Glomerular visceral epithelial cell (primary cell): ENCODE measurements around the gene FOXO4.
"Not testable (repeated sequence)": the region's sequence is repeated elsewhere in the genome, so short reads cannot be mapped to it uniquely, and the experiment has no call there.

Source experiments
- DNase-seq: peaks from one replicate; pipeline ENCODE4 v3.0.0-alpha.2; 2016; ENCODE audit errors: extremely low spot score

The FOXO4 gene, protein sequence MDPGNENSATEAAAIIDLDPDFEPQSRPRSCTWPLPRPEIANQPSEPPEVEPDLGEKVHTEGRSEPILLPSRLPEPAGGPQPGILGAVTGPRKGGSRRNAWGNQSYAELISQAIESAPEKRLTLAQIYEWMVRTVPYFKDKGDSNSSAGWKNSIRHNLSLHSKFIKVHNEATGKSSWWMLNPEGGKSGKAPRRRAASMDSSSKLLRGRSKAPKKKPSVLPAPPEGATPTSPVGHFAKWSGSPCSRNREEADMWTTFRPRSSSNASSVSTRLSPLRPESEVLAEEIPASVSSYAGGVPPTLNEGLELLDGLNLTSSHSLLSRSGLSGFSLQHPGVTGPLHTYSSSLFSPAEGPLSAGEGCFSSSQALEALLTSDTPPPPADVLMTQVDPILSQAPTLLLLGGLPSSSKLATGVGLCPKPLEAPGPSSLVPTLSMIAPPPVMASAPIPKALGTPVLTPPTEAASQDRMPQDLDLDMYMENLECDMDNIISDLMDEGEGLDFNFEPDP

DNA sequence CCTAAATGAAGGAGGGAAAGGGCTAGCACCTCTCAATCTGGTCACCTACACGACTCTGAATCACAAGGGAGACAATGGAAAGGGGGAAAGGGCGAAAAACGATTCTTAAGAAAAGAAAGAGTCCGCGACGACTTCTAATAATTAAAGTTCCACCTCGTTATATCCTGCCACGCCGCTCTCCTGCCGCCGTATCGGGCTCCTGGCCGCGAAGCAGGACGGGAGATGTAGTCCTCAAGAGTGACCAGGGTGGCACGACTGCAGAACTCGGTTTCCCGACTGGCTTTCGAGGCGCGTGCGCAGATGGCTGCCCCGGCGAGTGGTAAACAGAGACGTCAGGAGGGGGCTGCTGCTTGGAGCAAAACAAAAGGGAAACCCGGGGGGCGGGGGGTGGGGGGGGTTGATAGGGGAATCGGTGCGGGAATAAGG lies at the start of gene FOXO4:
TSS of gene FOXO4 (plus strand) at position 297 of the 426 bp plus-strand sequence. CDS start 678 bp downstream, outside the sequence.
- DNase-seq, result peak; percentile 81

DNA sequence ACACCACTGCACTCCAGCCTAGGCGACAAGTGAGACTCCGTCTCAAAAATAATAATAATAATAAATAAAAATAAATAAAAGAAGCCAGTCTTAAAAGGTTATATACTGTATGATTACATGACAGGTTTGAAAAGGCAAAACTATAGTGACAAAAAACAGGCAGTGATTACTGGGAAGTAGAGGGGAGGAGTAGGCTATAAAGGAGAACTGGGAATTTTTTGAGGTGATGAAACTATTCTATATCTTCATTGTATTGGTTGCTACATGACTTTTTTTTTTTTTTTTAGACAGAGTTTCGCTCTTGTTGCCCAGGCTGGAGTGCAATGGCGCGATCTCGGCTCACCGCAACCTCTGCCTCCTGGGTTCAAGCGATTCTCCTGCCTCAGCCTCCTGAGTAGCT lies 47.8 kb upstream of the FOXO4 start:
- not testable (repeated sequence) for DNase-seq

DNA sequence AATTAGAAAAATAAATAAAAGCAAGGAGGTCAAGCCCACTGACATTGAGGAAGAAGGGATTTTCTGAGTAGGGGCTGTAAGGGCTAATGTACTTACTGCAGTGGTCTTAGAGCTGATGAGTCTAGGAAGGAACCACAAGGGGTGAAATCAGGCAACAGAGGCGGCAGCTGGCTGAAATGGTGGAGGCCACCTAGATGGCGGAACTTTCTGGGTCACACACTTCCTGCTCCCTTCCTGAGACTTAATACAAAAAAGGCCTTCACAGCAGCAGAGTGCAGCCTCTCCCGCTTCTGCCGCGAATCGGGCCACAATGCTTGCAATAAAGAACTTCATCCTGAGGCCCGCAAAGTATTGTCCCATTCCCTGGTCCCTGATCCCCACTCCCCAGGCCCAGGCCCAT lies 42.9 kb upstream of the FOXO4 start:
- no peak for DNase-seq

DNA sequence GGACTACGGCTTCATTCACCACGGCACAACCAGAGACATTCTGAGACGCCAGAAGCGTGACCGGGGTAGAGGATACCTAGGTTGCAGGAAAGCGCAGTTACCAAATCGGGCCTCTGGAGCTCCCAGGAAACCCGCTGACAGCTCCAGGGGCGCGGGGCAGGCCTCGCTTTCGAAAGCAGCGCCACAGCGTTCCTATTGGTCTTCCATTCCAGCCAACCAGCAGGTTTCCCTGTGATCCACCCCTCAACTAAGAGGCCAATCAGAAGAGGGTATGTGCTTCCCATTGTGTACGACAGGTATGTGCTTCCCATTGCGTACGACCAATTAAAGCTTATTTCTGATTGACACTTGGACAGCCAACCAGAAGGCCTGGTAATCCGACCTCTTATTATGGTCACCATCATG lies 42.4 kb upstream of the FOXO4 start:
- DNase-seq, result no peak

DNA sequence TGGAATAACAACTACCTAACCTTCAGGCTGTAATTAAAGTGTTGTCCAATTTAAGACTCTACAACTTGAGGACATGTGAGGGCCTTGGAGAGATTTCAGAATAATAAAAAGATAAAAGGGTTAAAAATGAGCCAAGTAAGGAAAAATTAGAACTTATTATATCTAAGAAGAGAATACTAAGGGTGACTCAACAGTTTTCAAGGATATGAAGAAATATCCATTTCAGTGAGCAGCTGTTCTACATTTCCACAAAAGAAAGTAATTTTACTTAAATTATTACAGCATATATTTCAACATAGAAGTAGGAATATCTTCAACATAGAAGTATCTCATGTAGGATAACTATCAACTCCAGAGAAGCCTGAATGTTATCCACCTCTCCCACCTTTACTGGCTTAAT lies 38.8 kb upstream of the FOXO4 start:
- no peak for DNase-seq

DNA sequence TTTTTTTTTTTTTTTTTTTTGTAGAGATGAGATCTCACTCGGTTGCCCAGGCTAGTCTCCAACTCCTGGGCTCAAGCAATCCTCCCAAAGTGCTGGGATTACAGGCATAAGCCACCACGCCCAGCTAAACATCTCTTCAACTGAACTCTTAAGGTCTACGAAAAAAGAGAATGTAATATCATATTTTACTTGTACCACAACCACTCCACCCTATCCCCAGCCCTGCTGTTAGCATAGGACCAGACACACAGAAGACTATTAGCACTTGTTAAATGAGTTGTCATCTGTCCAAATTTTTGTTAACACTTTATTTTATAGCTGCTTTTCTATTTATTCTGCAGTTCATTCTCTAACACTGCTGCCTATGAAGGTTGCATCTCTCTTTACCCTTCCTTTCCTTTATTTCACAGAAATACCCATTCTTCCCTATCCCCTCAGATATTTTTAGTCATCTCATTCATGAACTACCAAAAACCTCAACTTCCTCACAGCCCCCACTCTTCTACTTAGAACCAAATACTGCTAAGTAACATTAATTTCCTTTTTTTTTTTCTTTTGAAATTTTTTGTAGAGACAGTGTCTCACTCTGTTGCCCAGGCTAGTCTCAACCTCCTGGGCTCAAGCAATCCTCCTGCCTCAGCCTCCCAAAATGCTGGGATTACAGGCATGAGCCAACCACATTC lies 37.7 kb upstream of the FOXO4 start:
- DNase-seq, result no peak

DNA sequence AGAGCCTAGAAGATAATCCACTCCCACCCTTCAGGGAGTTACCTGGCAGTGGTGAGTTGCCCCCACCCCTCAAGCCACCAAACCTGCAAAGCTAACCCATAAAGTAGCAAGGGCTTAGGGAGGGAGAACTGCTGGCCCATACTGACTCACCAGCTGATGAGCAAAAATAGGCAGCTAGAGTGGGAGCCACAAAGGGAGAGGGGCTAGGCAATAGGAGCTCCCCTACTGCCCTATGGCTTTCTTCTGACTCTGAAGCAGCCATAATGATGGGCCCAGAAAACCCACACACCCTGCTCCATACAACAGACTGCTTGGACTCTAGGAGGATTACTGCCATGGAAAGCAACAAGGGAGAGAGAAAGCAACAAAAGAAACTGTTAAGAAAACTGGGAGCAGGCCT lies 35.5 kb upstream of the FOXO4 start:
- DNase-seq, result no peak

DNA sequence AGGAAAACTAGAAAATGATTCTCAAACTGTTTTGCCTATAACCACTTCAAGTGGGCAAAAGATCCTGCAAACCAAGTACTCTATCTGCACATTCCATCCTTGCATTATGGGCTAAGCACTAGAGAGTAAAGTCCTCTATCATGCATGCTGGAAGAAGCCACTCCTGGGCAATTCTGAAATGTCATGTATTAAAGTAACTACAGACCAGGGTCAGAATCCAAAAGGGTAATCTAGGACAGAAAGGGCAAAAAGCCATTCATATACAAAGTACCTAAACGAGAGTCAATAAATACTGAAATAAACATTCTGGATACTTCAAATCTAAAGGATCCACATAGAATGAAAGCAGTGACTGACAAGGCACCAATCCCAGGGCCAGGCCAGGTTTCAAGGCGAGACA lies 28.6 kb upstream of the FOXO4 start:
- DNase-seq, result no peak

DNA sequence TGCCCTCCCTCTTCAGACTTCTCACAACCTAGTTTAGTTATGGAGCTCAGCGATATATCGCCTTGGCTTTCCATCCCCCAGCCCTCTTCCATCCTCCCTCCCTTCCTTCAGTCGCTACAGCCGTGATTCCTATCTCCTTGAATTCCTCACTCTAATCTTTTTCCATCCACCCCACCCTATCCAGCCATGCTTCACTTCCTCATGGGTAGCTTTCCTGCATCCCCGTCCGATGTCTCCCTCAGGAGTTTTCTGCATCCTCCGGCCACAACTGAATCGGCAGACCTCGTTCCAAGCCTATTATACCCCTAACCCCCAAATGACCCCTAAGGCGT lies 28.0 kb upstream of the FOXO4 start:
- no peak for DNase-seq

DNA sequence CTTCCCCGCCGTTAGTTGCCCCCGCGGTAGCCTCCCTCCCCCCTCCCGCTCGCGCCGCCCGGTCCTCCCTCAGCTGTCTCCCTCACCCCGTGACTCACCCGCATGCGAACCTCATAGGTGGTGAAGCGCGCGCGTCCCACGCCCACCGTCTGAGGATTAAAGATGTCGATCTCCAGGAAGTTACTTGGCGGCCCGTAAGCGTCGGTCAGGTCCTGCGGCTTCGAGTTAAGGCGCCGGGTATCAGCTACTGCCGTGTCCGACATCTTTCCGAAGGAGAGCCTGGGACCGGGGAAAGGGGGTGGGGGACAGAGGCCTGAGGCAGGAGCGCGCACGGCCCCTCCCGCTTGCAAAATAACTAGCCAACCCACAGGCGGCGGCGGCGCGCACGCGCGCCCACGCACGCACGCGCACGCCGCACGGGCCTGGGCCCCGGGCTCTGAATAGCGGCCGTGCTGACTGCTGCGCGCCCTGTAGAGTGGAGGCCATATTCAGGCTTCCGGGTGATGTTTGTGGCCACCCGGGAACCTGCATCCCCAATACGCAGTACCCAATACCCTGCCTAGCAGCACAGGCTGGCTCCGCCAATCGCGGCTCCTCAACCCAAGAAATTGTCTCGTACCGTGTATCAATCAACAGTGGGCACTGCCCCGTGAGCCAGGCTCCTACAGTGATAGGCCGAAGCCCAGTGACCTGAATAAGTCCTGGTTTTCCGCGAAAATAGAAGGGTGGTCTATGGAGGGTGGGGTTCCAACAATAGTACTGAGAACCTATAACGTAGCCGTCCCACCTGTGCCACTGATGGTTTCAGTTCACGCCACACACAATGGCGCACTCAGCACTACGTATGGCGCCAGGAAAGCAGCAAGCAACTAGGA lies 27.4 kb upstream of the FOXO4 start, which contains the start of gene SNX12:
TSS of gene SNX12 (minus strand) at position 291 of the 875 bp plus-strand sequence. CDS start at position 263, 28 bp downstream.
- DNase-seq, result peak; percentile 92

DNA sequence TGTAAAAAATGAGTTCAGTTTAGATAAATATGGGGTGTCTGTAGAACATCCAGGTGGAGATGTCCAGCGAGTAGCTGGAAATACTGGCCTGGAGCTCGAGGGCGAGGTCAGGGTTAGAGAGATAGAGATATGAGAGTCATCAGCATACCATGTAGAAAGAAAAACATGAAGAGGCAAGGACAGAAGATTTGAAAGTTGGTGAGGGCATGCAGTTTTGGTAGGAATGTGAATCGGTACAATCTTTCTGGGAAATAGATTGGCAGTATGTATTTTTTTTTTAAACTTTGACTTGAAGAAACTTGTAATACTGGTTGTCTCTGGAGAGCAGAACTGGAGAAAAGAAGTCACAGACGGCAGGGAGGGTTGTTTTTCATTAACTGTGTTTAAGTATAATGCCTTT lies 25.1 kb upstream of the FOXO4 start:
- DNase-seq, result no peak

DNA sequence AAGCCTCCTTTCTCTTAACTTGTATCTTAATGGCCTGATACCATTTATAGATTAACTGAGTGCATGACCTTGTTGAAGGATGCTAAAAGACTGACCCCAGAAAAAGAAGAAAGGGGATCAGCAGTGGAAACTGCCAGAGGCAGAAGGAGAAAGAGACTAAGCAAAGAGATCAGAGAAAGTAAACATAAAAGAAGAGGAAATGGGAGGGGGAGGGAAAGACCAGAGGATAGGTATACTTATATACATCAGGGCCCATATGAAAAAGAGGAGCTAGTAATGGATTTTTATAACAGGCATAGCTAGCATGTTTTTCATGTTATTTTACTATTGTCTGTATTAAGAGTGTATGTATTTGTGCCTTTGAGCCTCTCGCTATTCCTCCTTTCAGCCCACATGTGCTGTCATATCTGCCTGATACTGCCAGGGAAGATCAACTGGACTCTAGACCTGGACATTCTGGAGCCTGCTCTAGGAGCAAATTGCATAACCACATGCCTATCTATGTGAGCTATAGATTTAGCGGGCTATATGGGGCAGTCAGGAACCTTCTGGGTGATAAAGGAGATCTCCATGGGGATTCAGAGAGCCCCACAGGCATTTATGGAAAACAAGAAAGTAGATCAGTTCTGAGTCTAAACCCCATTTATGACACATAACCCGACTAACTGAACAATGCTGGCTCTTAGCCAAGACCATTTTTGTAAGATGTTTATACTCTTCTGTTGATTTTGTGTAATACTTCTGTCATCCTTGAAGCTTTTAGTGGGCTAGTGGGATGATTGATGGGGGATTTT lies 14.1 kb upstream of the FOXO4 start:
- DNase-seq, result no peak

DNA sequence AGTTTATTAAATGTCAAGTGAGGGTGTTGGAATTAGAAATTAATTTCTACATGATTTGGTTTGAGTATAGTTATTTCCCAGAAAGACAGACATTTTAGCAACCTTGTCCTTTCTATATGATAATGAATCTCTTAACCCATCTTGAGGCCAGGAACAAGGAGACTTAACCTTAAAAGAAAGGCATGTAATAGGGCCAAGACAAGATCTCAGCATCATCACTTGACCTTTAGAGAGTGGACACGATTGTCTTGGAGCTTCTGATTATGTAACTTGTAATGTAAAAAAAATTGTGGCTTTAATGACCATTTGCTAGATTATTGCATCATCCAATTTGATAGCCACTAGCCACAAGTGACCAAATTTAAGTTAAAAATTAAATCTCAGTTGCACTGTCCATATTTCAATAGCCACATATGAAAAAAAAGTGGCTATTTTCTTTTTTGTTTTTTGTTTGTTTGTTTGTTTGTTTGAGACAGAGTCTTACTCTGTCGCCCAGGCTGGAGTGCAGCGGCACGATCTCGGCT lies 13.5 kb upstream of the FOXO4 start:
- DNase-seq, result no peak

DNA sequence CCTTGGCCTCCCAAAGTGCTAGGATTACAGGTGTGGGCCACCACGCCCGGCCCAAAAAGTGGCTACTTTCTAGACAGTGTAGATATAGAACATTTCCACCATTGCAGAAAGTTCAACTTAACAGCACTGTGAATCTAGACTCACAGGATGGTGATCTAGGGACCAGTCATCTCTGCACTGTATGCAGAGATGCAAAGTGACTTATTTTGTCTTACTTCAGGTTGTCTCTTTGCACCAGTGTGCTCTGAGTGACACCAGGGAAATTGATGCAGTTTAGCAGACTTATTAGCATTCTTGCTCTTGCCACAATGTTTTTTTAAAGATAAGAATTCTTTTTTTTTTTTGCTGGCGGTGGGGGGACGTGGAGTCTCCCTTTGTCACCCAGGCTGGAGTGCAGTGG lies 12.8 kb upstream of the FOXO4 start:
- DNase-seq, result no peak

DNA sequence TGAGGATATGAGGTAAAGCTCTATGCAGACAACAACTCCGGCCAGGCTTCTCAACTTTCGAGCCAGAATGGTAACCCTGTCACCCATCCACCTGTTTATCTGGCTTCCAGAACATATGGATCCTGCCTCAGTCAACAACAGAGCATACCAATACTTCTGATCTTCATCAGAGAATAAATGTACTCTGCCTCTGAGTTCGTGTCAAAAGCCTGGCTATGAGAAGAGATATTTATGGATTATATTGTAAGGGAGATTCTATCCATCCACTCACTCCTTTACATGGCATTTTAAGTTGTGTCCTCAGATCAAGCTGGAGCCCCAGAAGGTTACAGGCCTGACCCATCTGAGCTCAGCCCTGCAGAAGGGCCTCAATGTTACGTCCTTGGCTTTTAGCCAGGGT lies 9.8 kb upstream of the FOXO4 start:
- DNase-seq, result no peak

DNA sequence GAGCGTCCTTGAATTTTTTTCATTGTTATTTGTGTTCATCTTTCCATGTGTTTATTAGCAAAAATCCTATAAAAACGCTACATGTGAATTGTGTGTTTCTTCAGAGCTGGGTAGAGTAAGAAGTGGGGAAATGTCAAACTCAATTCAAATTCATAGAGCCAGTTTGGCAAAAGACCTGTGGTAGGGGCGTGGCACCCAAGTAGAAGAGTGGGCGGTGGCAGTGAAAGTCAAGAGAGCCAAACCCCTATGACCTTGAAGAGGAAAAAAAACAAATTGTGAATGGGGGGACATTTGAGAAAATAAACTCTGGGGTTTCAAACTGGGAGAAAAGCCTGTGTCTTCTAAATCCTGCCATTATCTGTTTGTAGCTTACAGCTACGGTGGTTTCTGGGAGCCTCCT lies 4.4 kb upstream of the FOXO4 start:
- no peak for DNase-seq

DNA sequence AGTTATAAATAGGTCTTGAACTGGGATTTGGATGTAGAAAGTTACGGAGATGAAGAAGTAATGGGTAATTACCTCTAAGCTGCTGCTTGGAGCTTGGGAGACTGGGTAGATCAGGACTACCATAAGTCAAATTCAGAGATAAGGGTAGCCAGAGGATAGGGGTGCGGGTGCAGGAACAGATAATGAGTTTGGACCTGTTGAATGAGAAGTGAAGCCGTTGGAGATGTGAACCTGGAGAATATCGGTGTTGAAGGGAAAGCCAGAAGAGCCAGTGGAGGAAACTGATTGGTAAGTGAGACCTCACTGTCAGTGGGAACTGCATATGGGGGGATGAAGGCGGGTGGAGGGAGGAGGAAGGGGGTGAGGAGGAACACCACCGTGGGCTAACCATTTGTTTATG lies 618 bp upstream of the FOXO4 start:
- no peak for DNase-seq

DNA sequence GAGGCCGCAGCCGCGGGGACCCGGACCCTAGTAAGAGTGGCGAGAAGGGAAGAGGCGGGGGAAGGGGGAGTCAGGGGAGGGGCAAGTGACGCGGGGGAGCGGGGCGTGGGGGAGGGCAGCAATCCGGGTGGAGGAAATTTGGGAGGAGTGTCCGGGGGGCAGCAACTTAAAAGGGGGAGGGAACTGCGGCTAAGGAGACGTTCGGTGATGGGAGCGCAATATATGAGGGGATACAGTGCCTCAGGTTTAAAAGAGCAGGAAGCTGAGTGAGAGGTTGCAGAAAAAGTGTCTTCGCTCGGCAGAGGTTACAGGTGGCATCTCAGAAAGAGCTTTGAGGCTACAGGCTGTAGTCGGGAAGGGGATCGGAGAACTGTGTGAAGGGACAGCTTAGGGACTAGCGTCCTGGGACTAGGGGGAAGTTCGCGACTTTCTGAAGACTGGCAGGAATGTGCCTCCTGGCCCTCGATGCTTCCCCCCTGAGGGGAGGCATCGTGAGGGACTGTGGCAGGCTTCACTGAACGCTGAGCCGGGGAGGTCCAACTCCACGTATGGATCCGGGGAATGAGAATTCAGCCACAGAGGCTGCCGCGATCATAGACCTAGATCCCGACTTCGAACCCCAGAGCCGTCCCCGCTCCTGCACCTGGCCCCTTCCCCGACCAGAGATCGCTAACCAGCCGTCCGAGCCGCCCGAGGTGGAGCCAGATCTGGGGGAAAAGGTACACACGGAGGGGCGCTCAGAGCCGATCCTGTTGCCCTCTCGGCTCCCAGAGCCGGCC lies 519 bp downstream of the FOXO4 start:
- DNase-seq, result peak; percentile 56

DNA sequence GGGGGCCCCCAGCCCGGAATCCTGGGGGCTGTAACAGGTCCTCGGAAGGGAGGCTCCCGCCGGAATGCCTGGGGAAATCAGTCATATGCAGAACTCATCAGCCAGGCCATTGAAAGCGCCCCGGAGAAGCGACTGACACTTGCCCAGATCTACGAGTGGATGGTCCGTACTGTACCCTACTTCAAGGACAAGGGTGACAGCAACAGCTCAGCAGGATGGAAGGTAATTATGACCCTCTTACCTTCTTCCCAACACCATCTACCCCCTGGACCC lies 1.0 kb downstream of the FOXO4 start:
- no peak for DNase-seq

DNA sequence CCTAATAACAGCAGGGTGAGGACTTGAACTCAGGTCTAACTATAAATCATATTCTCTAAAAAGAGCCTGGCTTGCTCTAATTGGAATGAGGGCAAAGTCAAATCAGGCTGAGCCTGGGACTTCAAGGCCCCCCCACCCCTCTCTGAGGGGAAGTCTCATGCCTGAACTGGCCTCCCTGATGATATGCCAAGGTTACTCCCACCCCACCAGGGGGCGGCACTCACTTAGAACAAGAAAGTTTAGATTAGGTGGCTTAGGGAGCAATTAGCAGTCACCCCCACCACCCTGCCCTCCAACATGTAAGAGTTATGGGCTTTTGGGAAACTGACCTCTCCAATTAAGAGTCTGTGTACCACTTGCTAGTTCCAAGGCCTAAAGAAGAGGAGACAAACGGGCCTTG lies 2.7 kb downstream of the FOXO4 start:
- peak; percentile 34 for DNase-seq
